DMS114 treated with DMSO at 0.1 percent for 48 hours (cell line): Measurements from ENCODE around the gene TULP1.

ENCODE experiments used
- DNase-seq: peaks from one replicate; lab custom pipeline; 2025; ENCODE audit not compliant: unreplicated experiment; lab: John Stamatoyannopoulos, UW

The TULP1 gene

GRCh38 chr6:35468181-35468979, 44.3 kb downstream of the TULP1 start, which contains the start of gene RPL10A:
RPL10A (plus strand) TSS chr6:35468401; CDS start chr6:35468435, 34 bp downstream.
- DNase-seq = peak; percentile 95

GRCh38 chr6:35465646-35466045, 47.0 kb downstream of the TULP1 start:
- no peak for DNase-seq

GRCh38 chr6:35463292-35463691, 49.4 kb downstream of the TULP1 start:
- no peak for DNase-seq

GRCh38 chr6:35461270-35461669, 51.4 kb downstream of the TULP1 start:
- DNase-seq = no peak

GRCh38 chr6:35457907-35458306, 54.8 kb downstream of the TULP1 start:
- no peak for DNase-seq

GRCh38 chr6:35454391-35455110, 58.1 kb downstream of the TULP1 start:
- no peak for DNase-seq

- DNase-seq = no peak
Measured at GRCh38 chr6:35453236-35453635, 59.5 kb downstream of the TULP1 start.

GRCh38 chr6:35452183-35453090, 60.3 kb downstream of the TULP1 start, which contains the start of gene FANCE:
FANCE (plus strand) TSS chr6:35452338; CDS start chr6:35452546, 208 bp downstream.
- DNase-seq = peak; percentile 89

GRCh38 chr6:35451354-35452182, 61.1 kb downstream of the TULP1 start:
- no peak for DNase-seq

GRCh38 chr6:35449287-35449881, 63.3 kb downstream of the TULP1 start:
- peak; percentile 93 for DNase-seq

GRCh38 chr6:35448191-35448590, 64.5 kb downstream of the TULP1 start:
- no peak for DNase-seq
